Measurements from ENCODE around the gene CDNF. TPM values are rescaled to one million over a fixed set of nuclear protein-coding genes. Genes with fewer than 3 reads are reported as not detected.

The CDNF gene
- total RNA-seq, 2 donors from 2014 or later, result 0.51 to 1.2 TPM

GRCh38 chr10:14839305-14839695, 1.5 kb upstream of the CDNF start:
- Mint-ChIP-seq H3K36me3 (ENCODE audit: low read depth) (peaks cover 40% of the 10 kb centered on the region), H3K4me1 (peaks cover 19% of the 10 kb centered on the region), H3K4me3 (peak overlapping the region; percentile 92), H3K27me3 (ENCODE audit: insufficient read depth) (no peaks in the 10 kb centered on the region), H3K27ac (peak overlapping the region; percentile 97), H3K9me3 (no peaks in the 10 kb centered on the region)
- TF ChIP-seq CTCF (conservative IDR thresholded peaks at IDR 0.05), result no peak
- Histone ChIP-seq H3K36me3 (ENCODE audit: control insufficient read depth, insufficient read depth, low read length) (peaks cover 43% of the 10 kb centered on the region), H3K9me3 (ENCODE audit: control insufficient read depth, low read length) (no peaks in the 10 kb centered on the region), H3K4me3 (ENCODE audit: low read length) (peak overlapping the region; percentile 94), H3K27me3 (ENCODE audit: control insufficient read depth, insufficient read depth, low read length, poor library complexity, severe bottlenecking) (no peaks in the 10 kb centered on the region), H3K4me1 (ENCODE audit: control insufficient read depth, insufficient read depth, low read length) (no peaks in the 10 kb centered on the region), H3K27ac (ENCODE audit: low read depth, low read length) (no peak overlapping the region), H3K9ac (ENCODE audit: extremely low read depth, low read length, poor library complexity, severe bottlenecking) (peak overlapping the region; percentile 94)
- no peak for DNase-seq
- WGBS, 2 experiments (ENCODE audit: insufficient coverage in 1 of 2, insufficient read length in 1 of 2), result 23 to 26% methylated on average over 14 of the region's 14 CpGs

- H3K4me3 ChIP-seq (ENCODE audit: low read length), result peak overlapping the region; percentile 94
- no peaks in the 10 kb centered on the region for H3K27me3 ChIP-seq (ENCODE audit: control insufficient read depth, insufficient read depth, low read length, poor library complexity, severe bottlenecking)
- DNase-seq, result peak; percentile 83
- TF ChIP-seq CTCF (conservative IDR thresholded peaks at IDR 0.05), result no peak
- H3K36me3 ChIP-seq (ENCODE audit: control insufficient read depth, insufficient read depth, low read length), result peaks cover 38% of the 10 kb centered on the region
- Mint-ChIP-seq H3K4me1 (peaks cover 19% of the 10 kb centered on the region), H3K4me3 (peak overlapping the region; percentile 92), H3K36me3 (ENCODE audit: low read depth) (peaks cover 35% of the 10 kb centered on the region), H3K27ac (peak overlapping the region; percentile 97), H3K9me3 (no peaks in the 10 kb centered on the region), H3K27me3 (ENCODE audit: insufficient read depth) (no peaks in the 10 kb centered on the region)
- 0 to 1% methylated on average over 31 to 60 of the region's 60 CpGs for WGBS, 2 experiments (ENCODE audit: insufficient coverage in 1 of 2, insufficient read length in 1 of 2)
- H3K9ac ChIP-seq (ENCODE audit: extremely low read depth, low read length, poor library complexity, severe bottlenecking), result peak overlapping the region; percentile 94
- peak overlapping the region; percentile 95 for H3K27ac ChIP-seq (ENCODE audit: low read depth, low read length)
- no peaks in the 10 kb centered on the region for H3K4me1 ChIP-seq (ENCODE audit: control insufficient read depth, insufficient read depth, low read length)
- no peaks in the 10 kb centered on the region for H3K9me3 ChIP-seq (ENCODE audit: control insufficient read depth, low read length)
Observed at GRCh38 chr10:14838582-14839304, 906 bp upstream of the CDNF start.

- H3K4me1 ChIP-seq (ENCODE audit: control insufficient read depth, insufficient read depth, low read length), result no peaks in the 10 kb centered on the region
- H3K27ac ChIP-seq (ENCODE audit: low read depth, low read length), result peak overlapping the region; percentile 87
- peak overlapping the region; percentile 94 for H3K4me3 ChIP-seq (ENCODE audit: low read length)
- no peaks in the 10 kb centered on the region for H3K9me3 Mint-ChIP-seq
- peak overlapping the region; percentile 97 for H3K27ac Mint-ChIP-seq
- 36 to 39% methylated on average over 10 to 14 of the region's 14 CpGs for WGBS, 2 experiments (ENCODE audit: insufficient coverage in 1 of 2, insufficient read length in 1 of 2)
- no peaks in the 10 kb centered on the region for H3K27me3 ChIP-seq (ENCODE audit: control insufficient read depth, insufficient read depth, low read length, poor library complexity, severe bottlenecking)
- H3K27me3 Mint-ChIP-seq (ENCODE audit: insufficient read depth), result no peaks in the 10 kb centered on the region
- peak overlapping the region; percentile 82 for H3K9ac ChIP-seq (ENCODE audit: extremely low read depth, low read length, poor library complexity, severe bottlenecking)
- no peaks in the 10 kb centered on the region for H3K9me3 ChIP-seq (ENCODE audit: control insufficient read depth, low read length)
- H3K4me1 Mint-ChIP-seq, result peaks cover 19% of the 10 kb centered on the region
- no peak for DNase-seq
- peaks cover 23% of the 10 kb centered on the region for H3K36me3 Mint-ChIP-seq (ENCODE audit: low read depth)
- peaks cover 22% of the 10 kb centered on the region for H3K36me3 ChIP-seq (ENCODE audit: control insufficient read depth, insufficient read depth, low read length)
- no peak for TF ChIP-seq CTCF (conservative IDR thresholded peaks at IDR 0.05)
- peak overlapping the region; percentile 92 for H3K4me3 Mint-ChIP-seq
Observed at GRCh38 chr10:14837003-14837756, 657 bp downstream of the CDNF start.

Measured in endodermal cell (in vitro differentiated cells).